AG08395 (cell line): ENCODE results near the gene LMLN.
A peak's percentile ranks its signal among the peaks of the same experiment; 100 is the strongest.
"Not testable (repeated sequence)": the region's sequence is repeated elsewhere in the genome, so short reads cannot be mapped to it uniquely, and the experiment has no call there.

Experiments used
- DNase-seq: peaks from one replicate; pipeline ENCODE4 v3.0.0; 2012; ENCODE audit warnings: mixed read lengths, low spot score

LMLN gene

GRCh38 chr3:198027045-198027798, 67.2 kb downstream of the LMLN start:
- no peak for DNase-seq

GRCh38 chr3:198027799-198028390, 67.9 kb downstream of the LMLN start:
- DNase-seq, result no peak

- peak; percentile 10 for DNase-seq
These were observed 68.7 kb downstream of the LMLN start for GRCh38 chr3:198028718-198029117.

- no peak for DNase-seq
These were observed 70.1 kb downstream of the LMLN start for GRCh38 chr3:198030125-198030524.

DNA sequence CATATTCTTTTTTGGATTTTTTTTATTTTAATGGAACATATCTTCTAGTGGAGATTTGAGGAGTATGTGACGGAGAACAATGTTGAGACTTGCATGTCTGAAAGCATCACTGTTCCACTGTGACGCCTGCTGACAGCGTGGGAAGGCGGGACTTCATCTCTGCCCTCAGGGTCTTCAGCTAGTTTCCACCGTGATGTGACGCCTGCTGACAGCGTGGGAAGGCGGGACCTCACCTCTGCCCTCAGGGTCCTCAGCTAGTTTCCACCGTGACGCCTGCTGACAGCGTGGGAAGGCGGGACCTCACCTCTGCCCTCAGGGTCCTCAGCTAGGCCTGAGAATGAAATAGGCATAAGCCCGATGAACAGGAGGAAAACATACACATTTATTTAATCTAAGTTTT, 70.7 kb downstream of the LMLN start:
- DNase-seq, result no peak

DNA sequence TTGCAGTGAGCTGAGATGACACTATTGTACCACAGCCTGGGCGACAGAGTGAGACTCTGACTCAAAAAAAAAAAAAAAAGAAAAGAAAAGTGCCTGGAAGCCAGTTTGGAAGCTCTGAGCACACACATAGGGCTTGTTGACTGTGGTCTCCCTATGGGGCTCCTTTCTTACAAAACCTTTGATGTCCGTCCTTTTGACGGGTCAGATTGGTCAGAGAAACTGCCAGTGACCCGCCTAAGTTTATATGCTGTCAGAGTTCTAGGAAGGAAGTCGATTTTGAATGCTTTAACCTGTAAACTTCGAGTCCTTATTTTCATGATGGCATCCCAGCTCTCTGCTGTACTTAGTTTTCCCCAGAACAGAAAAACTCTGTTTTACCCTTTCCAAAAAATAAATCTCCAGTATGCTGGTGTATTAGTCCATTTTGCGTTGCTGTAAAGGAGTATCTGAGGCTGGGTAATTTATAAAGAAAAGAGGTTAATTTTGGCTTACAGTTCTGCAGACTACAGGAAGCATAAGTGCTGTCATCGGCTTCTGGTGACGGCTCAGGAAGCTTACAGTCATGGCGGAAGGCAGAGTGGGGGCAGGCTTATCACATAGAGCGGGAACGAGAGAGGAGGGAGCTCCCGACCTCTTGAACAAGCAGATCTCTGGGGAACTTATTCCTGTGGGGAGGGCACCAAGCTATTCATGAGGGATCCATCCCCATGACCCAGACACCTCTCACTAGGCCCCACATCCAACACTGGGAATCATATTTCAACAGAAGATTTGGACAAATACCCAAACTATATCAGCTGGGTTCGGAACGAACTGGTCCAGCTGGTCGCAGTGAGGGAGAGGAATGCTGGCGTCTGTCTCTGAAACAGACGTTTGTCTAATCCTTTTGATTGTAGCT, 72.3 kb downstream of the LMLN start:
- no peak for DNase-seq

GRCh38 chr3:198043119-198043518, 83.1 kb downstream of the LMLN start:
- no peak for DNase-seq

DNA sequence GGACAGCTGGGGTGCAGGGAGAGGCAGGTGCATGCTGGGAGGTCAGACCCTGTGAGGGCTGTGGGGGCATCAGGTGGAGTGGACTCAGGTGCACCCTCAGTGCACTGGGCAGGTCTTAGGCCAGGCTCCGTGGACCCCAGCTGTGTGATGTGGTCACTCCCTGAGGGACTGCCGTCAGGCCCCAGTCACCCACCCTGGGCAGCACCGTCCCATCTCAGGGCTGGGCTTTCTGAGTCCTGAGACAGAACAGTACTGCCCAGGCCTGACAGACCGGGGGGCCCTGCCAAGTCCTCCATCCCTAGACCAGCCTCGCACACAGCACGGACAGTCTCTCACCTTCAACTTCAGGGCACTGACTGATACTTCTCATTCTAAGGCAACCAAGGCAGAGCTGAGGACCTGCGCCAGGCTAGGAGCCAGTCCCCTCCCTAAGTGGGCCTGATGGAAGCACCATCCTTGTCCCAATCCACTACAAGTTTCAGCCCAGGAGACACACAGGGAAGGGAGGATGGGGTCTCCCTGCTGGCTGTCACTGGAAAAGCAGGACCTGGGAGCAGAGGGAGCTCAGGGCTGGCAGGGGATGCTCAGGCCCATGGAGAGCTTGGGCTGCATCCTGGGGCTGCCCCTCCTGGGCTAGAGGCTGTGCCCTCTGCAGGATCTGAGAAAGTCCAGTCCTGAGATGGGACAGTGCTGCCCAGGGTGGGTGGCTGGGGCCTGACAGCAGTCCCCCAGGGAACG, 86.3 kb downstream of the LMLN start:
- no peak for DNase-seq

- DNase-seq, result no peak
These were observed 88.4 kb downstream of the LMLN start for GRCh38 chr3:198048445-198048844.

DNA sequence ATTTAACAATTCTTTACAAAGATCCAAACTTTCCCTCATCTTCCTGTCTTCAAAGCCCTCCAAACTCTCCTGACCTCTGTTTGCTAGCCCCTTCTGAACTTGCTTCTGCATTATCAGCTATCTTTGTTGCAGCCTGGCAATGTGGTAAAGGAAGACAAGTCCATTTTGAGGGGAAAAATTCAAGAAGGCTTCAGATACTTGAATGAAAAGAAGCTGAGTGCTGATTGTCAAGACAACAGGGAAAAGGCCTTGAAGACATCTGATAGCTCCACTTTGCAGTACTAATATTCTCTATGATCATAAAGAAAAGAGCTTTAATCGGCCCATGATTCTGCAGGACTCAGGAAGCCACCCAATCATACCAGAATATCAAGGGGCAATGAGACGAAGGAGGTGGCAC, 91.8 kb downstream of the LMLN start:
- no peak for DNase-seq

- not testable (repeated sequence) for DNase-seq
These were observed 93.4 kb downstream of the LMLN start for GRCh38 chr3:198053462-198053861.

DNA sequence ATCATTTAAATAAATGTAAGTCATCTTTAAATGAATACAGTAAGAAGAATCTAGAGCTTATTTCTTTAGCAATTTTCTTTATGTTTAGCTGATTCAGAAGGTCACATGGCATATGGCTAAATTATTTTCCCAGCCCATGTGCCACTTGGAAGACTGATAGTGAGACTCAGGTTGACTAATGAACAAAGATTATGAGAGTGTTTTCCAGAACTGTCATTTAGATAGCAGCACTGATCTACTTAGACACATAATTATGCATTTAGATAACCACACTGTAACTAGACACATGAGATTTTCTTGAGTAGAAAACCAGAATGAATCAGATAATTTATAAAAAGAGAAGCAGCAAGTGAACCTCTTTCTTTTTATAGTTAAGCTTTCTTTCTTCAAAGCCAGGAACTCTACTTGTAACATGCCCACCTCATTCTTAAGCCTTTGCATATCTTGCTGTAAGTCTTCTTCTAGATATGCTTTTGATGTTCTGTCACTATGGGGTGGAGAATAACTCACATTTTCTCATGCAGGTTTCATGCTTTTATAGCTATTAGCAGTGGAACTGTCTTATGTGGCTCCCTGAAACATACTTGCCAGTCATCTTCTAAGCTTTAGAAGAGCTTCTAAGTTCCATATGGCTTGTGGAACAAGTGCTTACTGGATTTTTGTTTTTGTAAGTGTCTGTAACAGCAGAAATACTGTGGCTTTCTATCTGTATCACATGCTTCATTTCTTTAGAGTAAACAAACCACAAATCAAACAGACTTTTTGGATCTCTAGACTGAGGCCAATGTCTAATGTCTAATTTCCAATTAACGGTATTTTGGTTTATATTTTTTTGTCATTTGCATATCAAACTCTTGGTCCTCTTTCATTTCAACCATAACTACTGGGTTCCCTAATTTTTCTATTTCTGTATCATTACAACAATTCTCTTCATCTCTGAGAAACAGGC, 101.4 kb downstream of the LMLN start:
- DNase-seq, result no peak

DNA sequence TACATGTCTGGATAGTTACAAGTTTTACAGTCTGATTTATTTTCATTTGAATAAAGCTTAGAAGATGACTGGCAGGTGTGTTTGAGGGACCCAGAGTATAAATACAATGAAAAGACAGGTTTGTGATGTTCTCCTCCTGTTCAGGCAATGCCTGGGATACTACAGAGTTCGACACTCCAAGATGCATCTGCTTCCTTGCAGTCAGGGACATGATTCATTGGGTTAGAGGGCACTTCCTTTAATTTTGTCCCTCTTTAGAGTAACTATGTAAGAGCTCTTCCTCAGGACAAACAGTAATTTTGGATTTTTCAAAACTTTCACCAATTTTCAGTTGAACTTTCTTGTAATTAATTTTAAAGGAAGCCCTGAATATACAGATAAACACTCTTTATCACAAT, 102.0 kb downstream of the LMLN start:
- DNase-seq, result no peak

- DNase-seq, result no peak
These were observed 104.4 kb downstream of the LMLN start for GRCh38 chr3:198064420-198064819.

DNA sequence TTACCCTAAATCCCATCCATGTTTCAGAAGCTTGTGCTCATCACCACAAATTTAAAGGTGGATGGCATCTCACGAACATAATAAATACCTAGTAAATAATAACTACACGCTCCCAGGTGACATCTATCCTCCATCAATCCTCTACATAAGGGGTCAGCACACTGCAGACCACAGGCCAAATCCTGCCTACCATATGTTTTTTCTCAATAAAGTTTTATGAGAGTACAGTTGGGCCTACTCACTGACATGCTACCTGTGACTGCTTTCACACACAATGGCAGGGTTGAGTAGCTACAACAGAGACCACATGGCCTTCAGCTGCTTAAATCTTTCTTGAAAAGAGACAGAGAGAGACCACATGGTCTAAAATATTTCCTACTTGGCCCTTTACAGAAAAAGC, 105.9 kb downstream of the LMLN start:
- no peak for DNase-seq

DNA sequence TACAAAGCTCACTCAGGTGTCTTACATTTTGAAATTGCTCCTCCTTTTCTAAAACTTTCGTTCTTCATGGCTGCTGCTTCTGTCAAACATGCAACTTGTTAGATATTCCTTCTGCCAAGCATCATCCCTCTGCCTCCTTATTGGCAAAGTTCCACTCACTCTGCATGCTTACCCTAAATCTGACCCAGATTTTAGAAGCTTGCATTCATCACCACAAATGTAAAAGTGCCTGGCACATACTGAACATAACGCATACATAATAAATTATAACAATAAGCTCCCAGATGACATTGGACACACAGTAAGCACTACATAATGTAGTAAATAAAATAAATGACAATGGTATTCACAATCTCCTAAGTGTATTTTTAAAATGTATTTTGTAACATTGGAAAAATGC, 107.4 kb downstream of the LMLN start:
- DNase-seq, result no peak

DNA sequence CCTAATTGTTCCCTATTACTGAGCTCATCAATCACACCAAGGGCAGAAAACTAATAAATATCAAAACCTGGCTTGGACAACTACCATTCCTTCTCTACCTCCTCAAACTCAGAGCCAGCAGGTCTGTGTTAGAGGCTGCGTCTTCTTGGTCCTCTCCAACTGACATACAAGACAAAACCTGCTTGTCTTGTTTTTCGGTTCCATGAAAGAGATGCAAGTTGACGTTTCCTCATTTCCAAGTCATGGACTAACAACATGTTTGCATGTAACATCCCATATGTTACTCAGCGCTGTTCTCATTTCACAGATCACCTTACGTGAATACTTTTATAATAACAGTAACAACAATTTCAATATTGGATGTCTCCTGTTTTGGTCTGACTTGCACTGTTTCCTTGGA, 110.9 kb downstream of the LMLN start:
- DNase-seq, result no peak

GRCh38 chr3:198071602-198072287, 111.7 kb downstream of the LMLN start:
- DNase-seq, result peak; percentile 65

DNA sequence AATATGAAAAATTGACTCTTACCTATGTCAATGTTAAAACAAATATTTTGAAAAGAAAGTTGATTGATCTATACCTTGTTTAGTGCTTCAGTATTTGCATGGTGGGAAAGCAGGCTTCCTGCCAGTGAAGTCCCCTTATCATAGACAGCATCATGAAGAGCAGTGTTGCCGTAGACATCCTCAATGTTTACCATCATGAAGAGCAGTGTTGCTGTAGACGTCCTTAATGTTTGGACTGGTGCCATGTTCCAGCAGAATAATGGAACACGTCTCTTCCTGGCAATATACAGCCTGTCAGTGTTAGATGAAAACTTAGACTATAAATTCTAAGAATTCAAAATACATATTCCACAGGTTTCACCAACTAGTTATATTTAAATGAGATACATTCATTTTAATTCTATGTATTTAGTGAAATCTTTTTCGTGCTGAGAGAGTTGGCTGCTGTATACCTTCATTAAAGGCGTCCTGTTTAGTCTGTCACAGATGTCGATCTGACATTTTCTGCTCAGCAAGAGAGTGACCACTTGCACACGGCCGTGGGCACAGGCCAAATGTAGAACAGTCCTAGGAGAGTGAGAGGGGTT, 116.8 kb downstream of the LMLN start:
- DNase-seq, result no peak
